GM12891 (cell line): Measurements from ENCODE around the gene FCHO1.

Experiments
- PAX5 ChIP-seq: IDR thresholded peaks from 2 replicates; pipeline ENCODE4 v1.6.1; 2011; ENCODE audit warnings: low read length, moderate library complexity, mild to moderate bottlenecking; ENCODE audit not compliant: insufficient read depth, severe bottlenecking
- POLR2A ChIP-seq: IDR thresholded peaks from 2 replicates; pipeline ENCODE4 v1.6.1; 2011; ENCODE audit warnings: low read depth, low read length, control low read depth
- POLR2AphosphoS5 ChIP-seq: IDR thresholded peaks from 2 replicates; pipeline ENCODE4 v1.6.1; 2011; ENCODE audit warnings: low read depth, low read length, control low read depth
- POU2F2 ChIP-seq: IDR thresholded peaks from 2 replicates; pipeline ENCODE4 v1.6.1; 2011; ENCODE audit warnings: low read depth, mild to moderate bottlenecking, control low read depth, low read length, moderate library complexity
- SPI1 ChIP-seq: IDR thresholded peaks from 2 replicates; pipeline ENCODE4 v1.6.1; 2011; ENCODE audit warnings: low read depth, low read length, control low read depth
- TAF1 ChIP-seq: IDR thresholded peaks from 2 replicates; pipeline ENCODE4 v1.6.1; 2011; ENCODE audit warnings: low read depth, low read length, control low read depth

DNA sequence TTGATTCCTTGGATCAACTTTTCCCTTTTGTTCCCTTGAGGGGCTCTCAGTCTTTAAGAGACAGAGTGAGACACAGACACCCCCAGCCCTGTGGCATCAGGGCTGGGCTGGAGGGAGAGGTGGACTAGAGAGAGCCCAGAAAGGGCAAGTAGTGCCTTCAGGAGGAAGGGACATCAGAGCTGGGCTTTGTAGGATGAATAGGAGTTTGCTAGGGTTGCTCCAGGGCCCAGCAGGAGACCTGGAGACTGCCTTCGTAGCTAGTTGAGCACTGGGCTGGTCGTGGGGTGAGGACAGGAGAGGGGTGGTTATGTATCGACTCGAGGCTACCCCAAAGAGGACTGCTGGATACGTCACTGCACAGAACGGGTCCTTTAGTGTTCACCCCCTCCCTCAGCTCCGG is 26.6 kb upstream of the FCHO1 start:
- no peak for TF ChIP-seq PAX5
- TF ChIP-seq POLR2A, result no peak
- no peak for TF ChIP-seq POLR2AphosphoS5
- TF ChIP-seq TAF1, result no peak
- no peak for TF ChIP-seq SPI1
- no peak for TF ChIP-seq POU2F2
